Neural progenitor cell (in vitro differentiated cells): Measurements from ENCODE around the gene ULK4. TPM values are rescaled to one million over a fixed set of nuclear protein-coding genes. Genes with fewer than 3 reads are reported as not detected.
"Not testable (repeated sequence)": the region's sequence is repeated elsewhere in the genome, so short reads cannot be mapped to it uniquely, and the experiment has no call there.

Experiments used
- DNase-seq: peaks from one replicate; pipeline ENCODE4 v3.0.0-alpha.2; 2016; ENCODE audit warnings: low spot score
- H2AFZ ChIP-seq: fragments of 200-600 bp; sonication (generic); replicated peaks from 2 replicates; pipeline ENCODE4 v1.6.1; 2016; ENCODE audit warnings: antibody characterized with exemption
- H3F3A ChIP-seq: fragments of 200-600 bp; sonication (generic); 2 replicates; pipeline ENCODE4 v1.6.1; 2016; ENCODE audit warnings: antibody characterized with exemption, low read depth
- H3K27ac ChIP-seq: fragments of 200-600 bp; sonication (generic); 2 replicates; pipeline ENCODE4 v1.5.1; 2016; ENCODE audit warnings: mild to moderate bottlenecking
- H3K27me3 ChIP-seq: fragments of 200-600 bp; sonication (generic); 2 replicates; pipeline ENCODE4 v1.6.1; 2016; ENCODE audit warnings: mild to moderate bottlenecking, moderate library complexity
- H3K36me3 ChIP-seq: fragments of 200-600 bp; sonication (generic); 2 replicates; pipeline ENCODE4 v1.5.1; 2016
- H3K4me1 ChIP-seq: fragments of 200-600 bp; sonication (generic); 2 replicates; pipeline ENCODE4 v1.6.1; 2016; ENCODE audit warnings: mixed run types
- H3K4me2 ChIP-seq: fragments of 200-600 bp; sonication (generic); 2 replicates; pipeline ENCODE4 v1.6.1; 2016
- H3K4me3 ChIP-seq: fragments of 200-600 bp; sonication (generic); 2 replicates; pipeline ENCODE4 v1.5.1; 2016
- H3K79me2 ChIP-seq: fragments of 200-600 bp; sonication (generic); 2 replicates; pipeline ENCODE4 v1.6.1; 2016; ENCODE audit warnings: low read depth
- H3K9ac ChIP-seq: fragments of 200-600 bp; sonication (generic); 2 replicates; pipeline ENCODE4 v1.6.1; 2016
- H3K9me3 ChIP-seq: fragments of 200-600 bp; sonication (generic); 2 replicates; pipeline ENCODE4 v1.5.1; 2016; ENCODE audit warnings: low read depth
- H4K20me1 ChIP-seq: fragments of 200-600 bp; sonication (generic); 2 replicates; pipeline ENCODE4 v1.6.1; 2016; ENCODE audit warnings: low read depth
- H3K27ac Mint-ChIP-seq: 3 replicates; pipeline ENCODE4 v1.8.0; 2021; ENCODE audit warnings: mixed read lengths
- H3K27me3 Mint-ChIP-seq: 2 replicates; pipeline ENCODE4 v1.8.0; 2022; ENCODE audit warnings: low read depth, mild to moderate bottlenecking, inconsistent platforms, moderate library complexity, mixed read lengths; ENCODE audit not compliant: insufficient read depth
- H3K36me3 Mint-ChIP-seq: 3 replicates; pipeline ENCODE4 v1.8.0; 2021; ENCODE audit warnings: mixed read lengths
- H3K4me1 Mint-ChIP-seq: 3 replicates; pipeline ENCODE4 v1.8.0; 2021; ENCODE audit warnings: mixed read lengths
- H3K4me3 Mint-ChIP-seq: 3 replicates; pipeline ENCODE4 v1.8.0; 2021; ENCODE audit warnings: mild to moderate bottlenecking, moderate library complexity, mixed read lengths
- H3K9me3 Mint-ChIP-seq: 3 replicates; pipeline ENCODE4 v1.8.0; 2020; ENCODE audit warnings: mixed read lengths
- CTCF ChIP-seq: fragments of 200-600 bp; sonication (generic); IDR thresholded peaks from 2 replicates; pipeline ENCODE4 v1.5.1; 2017; ENCODE audit warnings: antibody characterized with exemption, mild to moderate bottlenecking
- EZH2 ChIP-seq: fragments of 200-600 bp; sonication (generic); IDR thresholded peaks from 2 replicates; pipeline ENCODE4 v1.6.1; 2017; ENCODE audit warnings: antibody characterized with exemption, mild to moderate bottlenecking, moderate library complexity
- EZH2phosphoT487 ChIP-seq: fragments of 200-600 bp; sonication (generic); IDR thresholded peaks from 2 replicates; pipeline ENCODE4 v1.6.1; 2017; ENCODE audit warnings: antibody characterized with exemption
- total RNA-seq: library from RNA; depleted of rRNA; stranded (reverse); fragments of >200 nt; gene quantifications from 2 replicates; pipeline ENCODE4 v1.2.3, GENCODE V29; 2015; ENCODE audit warnings: low replicate concordance

The ULK4 gene
- total RNA-seq, 1 donor from 2014 or later, result 33.0 TPM

GRCh38 chr3:41986561-41986960 is 24.7 kb upstream of the ULK4 start:
- Histone ChIP-seq H3K36me3 (no peaks in the 10 kb centered on the region), H4K20me1 (no peaks in the 10 kb centered on the region), H2AFZ (no peak overlapping the region), H3K9ac (no peak overlapping the region), H3K4me3 (no peak overlapping the region), H3K79me2 (no peaks in the 10 kb centered on the region), H3K4me1 (no peaks in the 10 kb centered on the region), H3F3A (no peaks in the 10 kb centered on the region), H3K9me3 (no peaks in the 10 kb centered on the region), H3K27ac (no peak overlapping the region), H3K4me2 (no peak overlapping the region), H3K27me3 (no peaks in the 10 kb centered on the region)
- Mint-ChIP-seq H3K27ac (no peak overlapping the region), H3K36me3 (no peaks in the 10 kb centered on the region), H3K9me3 (peaks cover 2% of the 10 kb centered on the region), H3K4me1 (no peaks in the 10 kb centered on the region), H3K27me3 (peaks cover 2% of the 10 kb centered on the region), H3K4me3 (no peak overlapping the region)
- no peak for TF ChIP-seq EZH2
- TF ChIP-seq EZH2phosphoT487, result no peak
- TF ChIP-seq CTCF, result no peak
- DNase-seq, result no peak

GRCh38 chr3:41985018-41985417 is 23.1 kb upstream of the ULK4 start:
- TF ChIP-seq EZH2 (no peak), EZH2phosphoT487 (no peak), CTCF (no peak)
- H4K20me1 ChIP-seq, result no peaks in the 10 kb centered on the region
- H3K36me3 Mint-ChIP-seq, result no peaks in the 10 kb centered on the region
- no peaks in the 10 kb centered on the region for H3K79me2 ChIP-seq
- no peaks in the 10 kb centered on the region for H3F3A ChIP-seq
- no peaks in the 10 kb centered on the region for H3K27me3 ChIP-seq
- H2AFZ ChIP-seq, result no peak overlapping the region
- no peaks in the 10 kb centered on the region for H3K4me1 ChIP-seq
- no peak overlapping the region for H3K4me2 ChIP-seq
- H3K9me3 Mint-ChIP-seq, result peaks cover 4% of the 10 kb centered on the region
- H3K4me1 Mint-ChIP-seq, result no peaks in the 10 kb centered on the region
- no peak overlapping the region for H3K27ac Mint-ChIP-seq
- no peak for DNase-seq
- no peak overlapping the region for H3K4me3 Mint-ChIP-seq
- no peak overlapping the region for H3K27ac ChIP-seq
- H3K4me3 ChIP-seq, result no peak overlapping the region
- H3K27me3 Mint-ChIP-seq, result peaks cover 2% of the 10 kb centered on the region
- H3K9me3 ChIP-seq, result no peaks in the 10 kb centered on the region
- H3K36me3 ChIP-seq, result no peaks in the 10 kb centered on the region
- no peak overlapping the region for H3K9ac ChIP-seq

GRCh38 chr3:41983091-41983490 is 21.2 kb upstream of the ULK4 start:
- H3K27me3 Mint-ChIP-seq, H3K9ac ChIP-seq, H3K4me3 ChIP-seq, H3K27me3 ChIP-seq, H3K36me3 ChIP-seq, H3K4me2 ChIP-seq, H3K36me3 Mint-ChIP-seq, H4K20me1 ChIP-seq, H3K27ac ChIP-seq, H3F3A ChIP-seq, H3K9me3 Mint-ChIP-seq, DNase-seq, H3K27ac Mint-ChIP-seq, H3K4me3 Mint-ChIP-seq, H2AFZ ChIP-seq, H3K4me1 Mint-ChIP-seq, H3K9me3 ChIP-seq, H3K79me2 ChIP-seq, H3K4me1 ChIP-seq: not testable (repeated sequence)

- not testable (repeated sequence) for H3K36me3 Mint-ChIP-seq, H3F3A ChIP-seq, H3K9ac ChIP-seq, H3K27me3 Mint-ChIP-seq, H3K27ac Mint-ChIP-seq, H3K9me3 ChIP-seq, H3K4me1 ChIP-seq, H3K9me3 Mint-ChIP-seq, H3K4me1 Mint-ChIP-seq, H3K4me2 ChIP-seq, H3K36me3 ChIP-seq, H3K79me2 ChIP-seq, H3K27ac ChIP-seq, DNase-seq, H3K27me3 ChIP-seq, H3K4me3 Mint-ChIP-seq, H2AFZ ChIP-seq, H3K4me3 ChIP-seq, H4K20me1 ChIP-seq
Measured at GRCh38 chr3:41977401-41977800, 15.5 kb upstream of the ULK4 start.
